ENCODE measurements around the gene OCSTAMP.
A peak's percentile ranks its signal among the peaks of the same experiment; 100 is the strongest.

The OCSTAMP gene

GRCh38 chr20:46512943-46513844 lies 37.3 kb downstream of the OCSTAMP start, which contains the start of gene ZNF334:
ZNF334 (minus strand) TSS chr20:46513559; CDS start chr20:46512102, 1,457 bp downstream.
- peak; percentile 84 for DNase-seq

- no peak for DNase-seq
Measured at GRCh38 chr20:46509523-46509922, 40.9 kb downstream of the OCSTAMP start.

- no peak for DNase-seq
Measured at GRCh38 chr20:46507760-46508407, 42.6 kb downstream of the OCSTAMP start.

GRCh38 chr20:46505506-46505905 lies 44.9 kb downstream of the OCSTAMP start:
- DNase-seq, result no peak

- no peak for DNase-seq
Measured at GRCh38 chr20:46501961-46502360, 48.5 kb downstream of the OCSTAMP start.

GRCh38 chr20:46501337-46501942 lies 49.0 kb downstream of the OCSTAMP start:
- no peak for DNase-seq

- no peak for DNase-seq
Measured at GRCh38 chr20:46494077-46494476, 56.4 kb downstream of the OCSTAMP start.

GRCh38 chr20:46491354-46491753 lies 59.1 kb downstream of the OCSTAMP start:
- no peak for DNase-seq
